NT2/D1 (cell line): ENCODE measurements around the gene SCLY.

ENCODE experiments used
- DNase-seq: peaks from one replicate; pipeline ENCODE4 v3.0.0-alpha.2; 2011; ENCODE audit warnings: low read depth, low spot score
- H3K27me3 ChIP-seq: 2 replicates; pipeline ENCODE4 v1.6.0; 2011; ENCODE audit warnings: mild to moderate bottlenecking; ENCODE audit not compliant: insufficient read length, insufficient read depth
- H3K36me3 ChIP-seq: 2 replicates; pipeline ENCODE4 v1.6.1; 2011; ENCODE audit warnings: mild to moderate bottlenecking, low read length, mixed read lengths; ENCODE audit not compliant: insufficient read depth, insufficient read length
- H3K4me1 ChIP-seq: 2 replicates; pipeline ENCODE4 v1.5.1; 2011; ENCODE audit not compliant: insufficient read depth, insufficient read length
- H3K4me3 ChIP-seq: 2 replicates; pipeline ENCODE4 v1.5.1; 2011; ENCODE audit warnings: low read depth; ENCODE audit not compliant: insufficient read length
- H3K9ac ChIP-seq: 2 replicates; pipeline ENCODE4 v1.6.0; 2011; ENCODE audit warnings: low read depth; ENCODE audit not compliant: insufficient read length
- H3K9me3 ChIP-seq: 2 replicates; pipeline ENCODE4 v1.5.1; 2011; ENCODE audit warnings: mild to moderate bottlenecking, low read length; ENCODE audit not compliant: insufficient read depth
- SUZ12 ChIP-seq: IDR thresholded peaks from 2 replicates; pipeline ENCODE4 v1.6.1; 2011; ENCODE audit not compliant: insufficient read length, insufficient read depth; ENCODE audit errors: extremely low read depth
- YY1 ChIP-seq: IDR thresholded peaks from 2 replicates; pipeline ENCODE4 v1.6.1; 2011; ENCODE audit not compliant: insufficient read length, insufficient read depth
- ZNF274 ChIP-seq: IDR thresholded peaks from 2 replicates; pipeline ENCODE4 v1.6.1; 2011; ENCODE audit warnings: mild to moderate bottlenecking, low read depth, low read length

SCLY gene

GRCh38 chr2:238023608-238024007 lies 37.2 kb upstream of the SCLY start:
- Histone ChIP-seq H3K36me3 (peaks cover 40% of the 10 kb centered on the region), H3K9me3 (no peaks in the 10 kb centered on the region), H3K4me1 (peaks cover 4% of the 10 kb centered on the region), H3K9ac (no peak overlapping the region), H3K4me3 (no peak overlapping the region), H3K27me3 (no peaks in the 10 kb centered on the region)
- no peak for TF ChIP-seq ZNF274
- TF ChIP-seq SUZ12, result no peak
- no peak for TF ChIP-seq YY1
- no peak for DNase-seq

- H3K36me3 ChIP-seq, result peaks cover 39% of the 10 kb centered on the region
- H3K4me3 ChIP-seq, result no peak overlapping the region
- peaks cover 4% of the 10 kb centered on the region for H3K4me1 ChIP-seq
- no peak overlapping the region for H3K9ac ChIP-seq
- no peaks in the 10 kb centered on the region for H3K9me3 ChIP-seq
- no peak for DNase-seq
- TF ChIP-seq ZNF274, result no peak
- no peak for TF ChIP-seq SUZ12
- TF ChIP-seq YY1, result no peak
- H3K27me3 ChIP-seq, result no peaks in the 10 kb centered on the region
These were observed 35.8 kb upstream of the SCLY start for GRCh38 chr2:238024986-238025385.

- peaks cover 4% of the 10 kb centered on the region for H3K4me1 ChIP-seq
- no peaks in the 10 kb centered on the region for H3K9me3 ChIP-seq
- no peak overlapping the region for H3K9ac ChIP-seq
- DNase-seq, result no peak
- TF ChIP-seq SUZ12 (no peak), YY1 (no peak), ZNF274 (no peak)
- no peaks in the 10 kb centered on the region for H3K27me3 ChIP-seq
- peaks cover 40% of the 10 kb centered on the region for H3K36me3 ChIP-seq
- H3K4me3 ChIP-seq, result no peak overlapping the region
These were observed 35.0 kb upstream of the SCLY start for GRCh38 chr2:238025741-238026360.

GRCh38 chr2:238027058-238027457 lies 33.7 kb upstream of the SCLY start:
- TF ChIP-seq ZNF274 (no peak), YY1 (no peak), SUZ12 (no peak)
- DNase-seq, result no peak
- peaks cover 41% of the 10 kb centered on the region for H3K36me3 ChIP-seq

DNA sequence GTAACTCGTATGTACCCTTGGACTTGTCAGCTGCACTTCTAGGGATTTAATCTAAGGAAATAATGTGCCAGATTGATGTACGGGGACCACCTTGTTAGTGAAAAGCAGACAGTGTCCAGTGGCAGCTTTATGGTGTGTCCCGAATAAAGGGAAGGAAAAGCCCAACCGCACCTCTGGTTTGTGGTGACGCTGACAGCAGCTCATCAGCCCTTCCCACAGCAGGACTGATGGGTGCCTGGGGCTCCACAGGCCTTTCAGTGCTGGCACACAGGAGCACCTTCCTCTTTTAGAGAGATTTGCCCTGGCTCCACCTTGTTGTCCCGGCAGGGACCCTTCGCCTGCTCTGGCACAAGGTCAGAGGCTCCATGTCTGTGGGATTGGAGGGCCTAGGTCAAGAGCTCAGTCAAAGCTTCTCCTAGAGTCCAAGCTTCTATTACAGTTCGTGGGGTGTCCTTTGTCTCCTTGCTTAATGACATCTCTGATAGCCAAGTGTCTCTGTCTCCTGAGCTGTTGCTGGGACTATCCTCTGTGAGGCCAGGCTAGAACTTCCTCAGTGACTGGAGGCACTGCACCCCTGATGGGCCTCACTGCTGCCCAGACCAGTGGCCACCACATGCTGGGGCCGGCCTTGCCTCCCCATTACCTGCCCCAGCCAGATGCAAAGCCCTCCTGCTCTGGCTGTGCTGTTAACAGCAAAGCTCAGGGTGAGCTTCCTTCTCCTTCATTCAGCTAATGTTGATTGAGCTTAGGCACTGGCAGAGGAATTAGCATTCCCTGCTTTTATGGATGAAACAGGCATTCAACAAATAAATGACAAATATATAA lies 33.0 kb upstream of the SCLY start:
- TF ChIP-seq ZNF274 (no peak), SUZ12 (no peak), YY1 (no peak)
- H3K27me3 ChIP-seq, result no peaks in the 10 kb centered on the region
- no peak overlapping the region for H3K9ac ChIP-seq
- no peak overlapping the region for H3K4me3 ChIP-seq
- DNase-seq, result peak; percentile 5
- peaks cover 4% of the 10 kb centered on the region for H3K4me1 ChIP-seq
- H3K9me3 ChIP-seq, result no peaks in the 10 kb centered on the region
- peaks cover 47% of the 10 kb centered on the region for H3K36me3 ChIP-seq

More at GRCh38 chr2:238027058-238027457, 33.7 kb upstream of the SCLY start:
- Histone ChIP-seq H3K9ac (no peak overlapping the region), H3K4me3 (no peak overlapping the region), H3K27me3 (no peaks in the 10 kb centered on the region), H3K9me3 (no peaks in the 10 kb centered on the region), H3K4me1 (peaks cover 4% of the 10 kb centered on the region)

DNA sequence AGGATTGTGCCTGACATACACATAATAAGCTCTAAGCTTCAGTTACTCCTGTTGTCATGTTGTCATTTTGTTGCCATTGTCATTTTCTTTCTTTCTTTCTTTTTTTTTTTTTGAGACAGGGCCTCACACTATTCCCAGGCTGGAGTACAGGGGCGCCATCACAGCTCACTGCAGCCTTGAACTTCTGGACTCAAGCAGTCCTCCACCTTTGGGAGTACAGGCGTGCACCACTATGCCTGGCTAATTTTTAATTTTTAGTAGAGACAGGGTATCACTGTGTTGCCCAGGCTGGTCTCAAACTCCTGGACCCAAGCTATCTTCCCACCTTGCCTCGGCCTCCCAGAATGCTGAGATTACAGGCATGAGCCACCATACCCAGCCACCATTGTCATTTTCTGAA lies 30.9 kb upstream of the SCLY start:
- no peaks in the 10 kb centered on the region for H3K9me3 ChIP-seq
- TF ChIP-seq ZNF274 (no peak), YY1 (no peak), SUZ12 (no peak)
- peaks cover 4% of the 10 kb centered on the region for H3K4me1 ChIP-seq
- H3K27me3 ChIP-seq, result no peaks in the 10 kb centered on the region
- DNase-seq, result no peak
- no peak overlapping the region for H3K9ac ChIP-seq
- peaks cover 56% of the 10 kb centered on the region for H3K36me3 ChIP-seq
- no peak overlapping the region for H3K4me3 ChIP-seq

- no peak for DNase-seq
- Histone ChIP-seq H3K36me3 (peaks cover 55% of the 10 kb centered on the region), H3K4me3 (no peak overlapping the region), H3K4me1 (peaks cover 4% of the 10 kb centered on the region), H3K9me3 (no peaks in the 10 kb centered on the region), H3K27me3 (no peaks in the 10 kb centered on the region), H3K9ac (no peak overlapping the region)
- TF ChIP-seq YY1 (no peak), SUZ12 (no peak), ZNF274 (no peak)
These were observed 30.2 kb upstream of the SCLY start for GRCh38 chr2:238030422-238031155.
